Gastrocnemius medialis (tissue), 4 donors: ENCODE results near the gene PRUNE2. TPM values are rescaled to one million over a fixed set of nuclear protein-coding genes. Genes with fewer than 3 reads are reported as not detected.

Experiments used
- ATAC-seq, 2 donors: fragments of 150-250 bp; one replicate each; pipeline ENCODE4 v1.9.1; 2016
- DNase-seq, 2 donors: peaks; one replicate each; pipeline ENCODE4 v3.0.0-alpha.2; 2019
- H3K27ac ChIP-seq, 4 donors: fragments of 200-600 bp; sonication (generic); 1 replicate in 1 of 4; 2 replicates in 3 of 4; pipeline ENCODE4 v1.5.1; 2016 to 2018; ENCODE audit warnings: mild to moderate bottlenecking in 2 of 4, moderate library complexity in 1 of 4
- H3K27me3 ChIP-seq, 3 donors: fragments of 200-600 bp; sonication (generic) in 2 of 3; 1 replicate in 1 of 3; 2 replicates in 2 of 3; pipeline versions ENCODE4 v1.5.1 to v1.6.0; 2016 to 2019; ENCODE audit warnings: mild to moderate bottlenecking in 1 of 3, moderate library complexity in 1 of 3
- H3K36me3 ChIP-seq, 2 donors: fragments of 200-600 bp; sonication (generic) in 1 of 2; one replicate each; pipeline ENCODE4 v1.5.1; 2017 to 2018
- H3K4me1 ChIP-seq, 2 donors: fragments of 200-600 bp; sonication (generic) in 1 of 2; one replicate each; pipeline ENCODE4 v1.5.1; 2016 to 2017; ENCODE audit warnings: mild to moderate bottlenecking in 2 of 2
- H3K4me3 ChIP-seq, 4 donors: fragments of 200-600 bp; sonication (generic) in 3 of 4; 1 replicate in 1 of 4; 2 replicates in 3 of 4; pipeline ENCODE4 v1.5.1; 2016 to 2019; ENCODE audit warnings: mild to moderate bottlenecking in 2 of 4
- H3K9me3 ChIP-seq, 3 donors: fragments of 200-600 bp; sonication (generic) in 2 of 3; 1 replicate in 1 of 3; 2 replicates in 2 of 3; pipeline ENCODE4 v1.5.1; 2016 to 2019
- POLR2A ChIP-seq, 2 donors: fragments of 450-650 bp; IDR thresholded peaks; one replicate each; pipeline ENCODE4 v1.6.1; 2017; ENCODE audit warnings: antibody characterized with exemption in 2 of 2, mild to moderate bottlenecking in 2 of 2, moderate library complexity in 2 of 2
- in situ Hi-C, 4 donors: fragments of 200-750 bp; cut with MboI; loops; one replicate each; pipeline versions ENCODE4 v1.15.0 to v1.8.0; 2017; ENCODE audit warnings: low sequenced_read_pairs in 4 of 4
- intact Hi-C: fragments of 100-400 bp; cut with DNase I; formaldehyde crosslinking; loops from one replicate; pipeline ENCODE4 v1.15.1; 2023; ENCODE audit warnings: low total_unique reads
- total RNA-seq, 4 donors: library from RNA; depleted of rRNA; stranded (reverse); fragments of >200 nt; gene quantifications; one replicate each; pipeline versions ENCODE4 v1.1.0 to v1.2.3, GENCODE V29; 2016
- TF ChIP-seq, protein P1 (sequence below), 5 experiments: fragments of 450-650 bp in 3 of 5; fragments of 200-600 bp in 2 of 5; sonication (generic) in 2 of 5; IDR thresholded peaks in 4 of 5; conservative IDR thresholded peaks in 1 of 5; 1 replicate in 4 of 5; 2 replicates in 1 of 5; pipeline ENCODE4 v1.5.1; 2016 to 2019; ENCODE audit warnings: antibody characterized with exemption in 5 of 5, mild to moderate bottlenecking in 3 of 5, moderate library complexity in 3 of 5

PRUNE2 gene
- total RNA-seq, 4 donors from 2014 or later, result 1.6 to 43.5 (median 11.0) TPM

GRCh38 chr9:76803762-76804161, 102.2 kb downstream of the PRUNE2 start:
- no peak overlapping the region for H3K4me3 ChIP-seq
- H3K27ac ChIP-seq, result no peak overlapping the region
- no peaks in the 10 kb centered on the region for H3K4me1 ChIP-seq
- in situ Hi-C loops (loop anchor here in 3 of 4 donors (25.0 kb wide), 2 partner anchors 184 to 334 kb away; no protein-coding TSS in a partner anchor), intact Hi-C loops (no loop called here)
- no peaks in the 10 kb centered on the region for H3K9me3 ChIP-seq
- ATAC-seq (no peak), DNase-seq (no peak)
- no peak for TF ChIP-seq POLR2A (IDR thresholded peaks at IDR 0.05)
- TF ChIP-seq, protein P1, sequence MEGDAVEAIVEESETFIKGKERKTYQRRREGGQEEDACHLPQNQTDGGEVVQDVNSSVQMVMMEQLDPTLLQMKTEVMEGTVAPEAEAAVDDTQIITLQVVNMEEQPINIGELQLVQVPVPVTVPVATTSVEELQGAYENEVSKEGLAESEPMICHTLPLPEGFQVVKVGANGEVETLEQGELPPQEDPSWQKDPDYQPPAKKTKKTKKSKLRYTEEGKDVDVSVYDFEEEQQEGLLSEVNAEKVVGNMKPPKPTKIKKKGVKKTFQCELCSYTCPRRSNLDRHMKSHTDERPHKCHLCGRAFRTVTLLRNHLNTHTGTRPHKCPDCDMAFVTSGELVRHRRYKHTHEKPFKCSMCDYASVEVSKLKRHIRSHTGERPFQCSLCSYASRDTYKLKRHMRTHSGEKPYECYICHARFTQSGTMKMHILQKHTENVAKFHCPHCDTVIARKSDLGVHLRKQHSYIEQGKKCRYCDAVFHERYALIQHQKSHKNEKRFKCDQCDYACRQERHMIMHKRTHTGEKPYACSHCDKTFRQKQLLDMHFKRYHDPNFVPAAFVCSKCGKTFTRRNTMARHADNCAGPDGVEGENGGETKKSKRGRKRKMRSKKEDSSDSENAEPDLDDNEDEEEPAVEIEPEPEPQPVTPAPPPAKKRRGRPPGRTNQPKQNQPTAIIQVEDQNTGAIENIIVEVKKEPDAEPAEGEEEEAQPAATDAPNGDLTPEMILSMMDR (IDR thresholded peaks at IDR 0.05 in 4 of 5, conservative IDR thresholded peaks at IDR 0.05 in 1 of 5), result no peak
- H3K27me3 ChIP-seq, result no peaks in the 10 kb centered on the region
- H3K36me3 ChIP-seq, result no peaks in the 10 kb centered on the region

DNA sequence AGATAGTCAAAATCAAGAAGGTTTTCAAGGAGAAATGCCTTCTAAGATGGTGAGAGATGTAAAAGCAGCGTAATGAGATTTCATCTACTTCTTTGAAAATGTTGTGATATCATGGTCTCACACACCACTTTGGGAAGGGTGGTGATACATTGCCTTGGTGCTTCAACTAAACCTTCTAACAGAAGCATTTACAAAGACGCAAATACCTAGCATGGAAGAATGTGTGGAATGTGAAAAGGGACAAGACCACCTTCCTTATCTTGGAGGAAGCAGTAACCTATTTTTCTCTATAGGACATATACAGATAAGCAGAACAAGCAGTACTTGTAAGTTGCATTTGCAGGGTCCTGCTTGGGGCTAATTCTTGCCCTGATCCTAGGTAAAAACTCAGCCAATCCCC, 102.8 kb downstream of the PRUNE2 start:
- intact Hi-C loops, result no loop called here

GRCh38 chr9:76800901-76801300, 105.0 kb downstream of the PRUNE2 start:
- Histone ChIP-seq H3K9me3 (no peaks in the 10 kb centered on the region), H3K36me3 (no peaks in the 10 kb centered on the region), H3K4me1 (no peaks in the 10 kb centered on the region), H3K4me3 (no peak overlapping the region), H3K27ac (no peak overlapping the region), H3K27me3 (no peaks in the 10 kb centered on the region)
- intact Hi-C loops (no loop called here), in situ Hi-C loops (loop anchor here in 3 of 4 donors (25.0 kb wide), 2 partner anchors 186 to 336 kb away; no protein-coding TSS in a partner anchor)
- TF ChIP-seq, protein P1 (IDR thresholded peaks at IDR 0.05 in 4 of 5, conservative IDR thresholded peaks at IDR 0.05 in 1 of 5), result no peak
- TF ChIP-seq POLR2A (IDR thresholded peaks at IDR 0.05), result no peak
- DNase-seq, result no peak
- no peak for ATAC-seq

More for the DNA sequence above, 102.8 kb downstream of the PRUNE2 start:
- Histone ChIP-seq H3K36me3 (no peaks in the 10 kb centered on the region), H3K27me3 (no peaks in the 10 kb centered on the region), H3K9me3 (no peaks in the 10 kb centered on the region), H3K4me3 (no peak overlapping the region), H3K27ac (no peak overlapping the region), H3K4me1 (no peaks in the 10 kb centered on the region)
- no peak for DNase-seq
- no peak for ATAC-seq
- in situ Hi-C loops, result loop anchor here in 3 of 4 donors (25.0 kb wide), 2 partner anchors 184 to 334 kb away; no protein-coding TSS in a partner anchor
- no peak for TF ChIP-seq POLR2A (IDR thresholded peaks at IDR 0.05)
- TF ChIP-seq, protein P1 (IDR thresholded peaks at IDR 0.05 in 4 of 5, conservative IDR thresholded peaks at IDR 0.05 in 1 of 5), result no peak

DNA sequence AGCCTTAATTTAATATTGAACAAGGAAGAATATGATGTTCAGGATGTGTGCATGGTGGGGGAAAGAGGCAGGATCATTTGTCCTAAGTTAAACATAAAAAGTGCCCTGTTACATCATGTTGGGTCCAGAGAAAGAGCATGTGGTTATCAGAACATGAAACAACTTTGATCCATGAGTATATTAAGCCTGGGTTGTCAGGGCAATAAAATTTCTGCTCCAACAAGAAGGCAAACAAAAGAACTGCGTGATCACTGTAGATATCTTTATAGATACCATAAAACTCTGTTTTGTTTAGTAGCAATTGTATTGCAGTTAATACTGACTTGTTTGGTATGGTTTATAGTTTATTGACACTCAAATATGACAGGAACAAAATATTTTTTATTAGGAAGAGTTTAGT, 106.4 kb downstream of the PRUNE2 start:
- H3K36me3 ChIP-seq, result no peaks in the 10 kb centered on the region
- H3K27ac ChIP-seq, result no peak overlapping the region
- intact Hi-C loops (no loop called here), in situ Hi-C loops (no loop called here)
- ATAC-seq (no peak), DNase-seq (no peak)
- H3K27me3 ChIP-seq, result no peaks in the 10 kb centered on the region
- TF ChIP-seq POLR2A (IDR thresholded peaks at IDR 0.05), result no peak
- TF ChIP-seq, protein P1 (IDR thresholded peaks at IDR 0.05 in 4 of 5, conservative IDR thresholded peaks at IDR 0.05 in 1 of 5), result no peak
- no peaks in the 10 kb centered on the region for H3K9me3 ChIP-seq
- H3K4me1 ChIP-seq, result no peaks in the 10 kb centered on the region
- H3K4me3 ChIP-seq, result no peak overlapping the region

DNA sequence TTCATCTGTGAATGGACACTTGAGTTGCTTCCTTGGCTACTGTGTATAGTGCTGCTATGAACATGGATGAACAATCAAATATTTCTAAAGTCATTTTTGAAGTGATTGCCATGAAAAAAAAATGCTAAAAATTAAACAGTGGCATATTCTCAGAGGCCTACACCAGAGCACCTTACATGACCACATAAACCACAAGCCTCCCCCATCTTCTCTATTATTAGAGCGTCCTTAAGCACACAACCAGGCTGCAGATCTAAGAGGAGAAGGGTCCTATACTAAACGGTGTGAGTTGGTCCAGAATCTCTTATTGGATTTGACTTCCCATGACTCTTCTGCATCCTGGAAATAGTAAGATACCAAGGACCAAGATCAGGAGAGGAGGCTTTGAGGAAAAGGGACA, 107.4 kb downstream of the PRUNE2 start:
- Histone ChIP-seq H3K27me3 (no peaks in the 10 kb centered on the region), H3K4me3 (no peak overlapping the region), H3K9me3 (no peaks in the 10 kb centered on the region), H3K36me3 (no peaks in the 10 kb centered on the region), H3K27ac (no peak overlapping the region), H3K4me1 (no peaks in the 10 kb centered on the region)
- intact Hi-C loops, result no loop called here
- DNase-seq (no peak), ATAC-seq (no peak)
- no peak for TF ChIP-seq POLR2A (IDR thresholded peaks at IDR 0.05)
- TF ChIP-seq, protein P1 (IDR thresholded peaks at IDR 0.05 in 4 of 5, conservative IDR thresholded peaks at IDR 0.05 in 1 of 5), result no peak
- in situ Hi-C loops, result no loop called here
